Stimulated activated CD8-positive, alpha-beta memory T cell treated with anti-CD3 and anti-CD28 coated beads, Interleukin-4, amount 100 ng/mL, for 1 hour (primary cell): ENCODE results near the gene RBM4.
"Not testable (repeated sequence)": the region's sequence is repeated elsewhere in the genome, so short reads cannot be mapped to it uniquely, and the experiment has no call there.

Experiments used
- DNase-seq, 2 donors: peaks; one replicate each; pipeline ENCODE4 v3.0.0-alpha.2; 2020; ENCODE audit warnings: low read depth in 2 of 2, low spot score in 1 of 2

The RBM4 gene, protein sequence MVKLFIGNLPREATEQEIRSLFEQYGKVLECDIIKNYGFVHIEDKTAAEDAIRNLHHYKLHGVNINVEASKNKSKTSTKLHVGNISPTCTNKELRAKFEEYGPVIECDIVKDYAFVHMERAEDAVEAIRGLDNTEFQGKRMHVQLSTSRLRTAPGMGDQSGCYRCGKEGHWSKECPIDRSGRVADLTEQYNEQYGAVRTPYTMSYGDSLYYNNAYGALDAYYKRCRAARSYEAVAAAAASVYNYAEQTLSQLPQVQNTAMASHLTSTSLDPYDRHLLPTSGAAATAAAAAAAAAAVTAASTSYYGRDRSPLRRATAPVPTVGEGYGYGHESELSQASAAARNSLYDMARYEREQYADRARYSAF

DNA sequence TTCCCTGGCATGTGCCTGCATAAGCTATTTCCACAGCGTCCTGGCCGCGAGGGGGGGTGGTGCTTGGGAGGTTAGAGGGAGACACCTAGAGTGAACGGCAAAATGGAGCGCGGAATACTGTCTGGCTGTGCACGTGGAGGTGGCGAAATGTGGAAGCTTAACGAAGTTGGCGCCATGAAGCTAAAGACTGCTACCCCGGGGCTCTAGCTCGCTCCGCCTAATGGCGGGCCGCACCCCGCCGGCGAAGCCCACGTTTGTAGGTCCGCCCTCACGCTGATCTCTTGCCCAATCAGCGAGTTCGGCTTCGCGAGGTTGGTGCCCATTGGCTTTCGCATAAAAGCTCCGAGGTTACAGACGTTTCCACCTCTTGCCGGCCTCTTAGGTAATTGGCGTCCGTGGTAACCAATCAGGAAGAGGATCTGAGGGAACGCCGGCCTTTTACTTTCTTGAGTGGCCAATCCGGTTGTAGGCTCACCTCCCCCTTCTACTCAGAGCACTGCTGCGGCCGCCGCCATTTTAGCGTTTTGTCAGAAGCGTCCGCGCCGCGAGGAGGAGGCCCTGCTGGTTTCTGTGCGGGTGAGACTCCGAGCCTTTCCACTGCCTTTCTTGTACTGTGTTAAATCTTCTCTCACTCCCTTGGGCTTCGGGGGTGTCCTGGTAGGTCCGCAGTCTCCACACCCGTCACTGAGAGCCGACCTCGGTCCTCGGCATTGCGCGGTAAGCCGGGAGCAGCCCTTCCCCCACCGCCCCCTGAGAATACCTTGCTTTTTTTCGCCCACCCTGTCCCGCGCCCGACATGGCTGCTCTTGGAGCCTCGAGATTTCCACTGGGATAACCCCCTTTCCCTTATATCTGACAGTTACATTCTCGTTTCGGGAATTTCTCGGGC lies at the start of gene RBM4:
Gene RBM4, plus strand, starts transcription at position 527 of the 889 bp plus-strand sequence. CDS start 1,009 bp downstream, outside the sequence.
- peak; percentile 87 to 93 for DNase-seq

DNA sequence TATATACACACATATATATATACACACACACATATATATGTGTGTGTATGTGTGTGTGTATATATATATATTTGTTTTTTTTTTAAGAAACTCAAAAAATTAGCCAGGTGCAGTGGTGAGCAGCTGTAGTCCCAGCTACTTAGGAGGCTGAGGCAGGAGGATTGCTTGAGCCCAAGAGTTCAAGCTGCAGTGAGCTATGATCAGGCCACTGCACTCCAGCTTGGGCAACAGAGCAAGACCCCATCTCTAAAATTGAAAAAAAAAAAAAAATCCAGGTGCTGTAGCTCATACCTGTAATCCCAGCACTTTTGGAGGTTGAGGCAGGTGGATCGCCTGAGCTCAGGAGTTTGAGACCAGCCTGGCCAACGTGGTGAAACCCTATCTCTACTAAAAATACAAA lies 49.2 kb upstream of the RBM4 start:
- not testable (repeated sequence) for DNase-seq

DNA sequence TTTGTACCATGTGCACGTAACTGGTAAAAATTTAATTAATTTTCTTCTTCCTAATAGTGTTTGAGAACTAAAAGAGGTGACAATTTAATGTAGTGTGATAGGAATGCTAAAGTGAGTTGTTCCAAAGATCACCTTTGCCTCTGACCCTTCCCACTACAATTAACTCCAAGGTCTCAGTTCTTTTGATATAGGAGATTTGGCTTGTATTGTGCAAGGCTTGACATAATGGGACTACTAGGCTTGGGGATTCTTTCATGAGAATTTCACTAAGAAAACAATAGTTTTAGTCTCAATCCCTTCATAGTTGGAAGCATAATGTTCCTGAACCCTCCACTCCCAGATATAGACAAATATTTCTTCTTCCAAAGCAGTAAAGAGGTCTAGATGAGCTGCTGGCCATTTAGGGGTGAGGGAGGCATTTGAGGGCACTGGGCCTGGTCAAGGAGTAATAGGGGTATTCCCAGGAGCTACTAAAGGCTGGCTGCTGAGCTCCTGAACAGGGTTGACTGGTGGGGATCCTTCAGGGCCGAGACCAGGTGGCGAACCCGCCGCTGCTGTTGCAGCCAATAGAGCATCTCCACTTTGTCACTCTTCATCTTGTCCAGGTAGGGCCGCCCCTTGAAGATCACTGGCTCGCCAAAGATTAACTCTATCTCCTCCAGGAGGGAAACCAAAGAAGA lies 48.4 kb upstream of the RBM4 start:
- no peak for DNase-seq

DNA sequence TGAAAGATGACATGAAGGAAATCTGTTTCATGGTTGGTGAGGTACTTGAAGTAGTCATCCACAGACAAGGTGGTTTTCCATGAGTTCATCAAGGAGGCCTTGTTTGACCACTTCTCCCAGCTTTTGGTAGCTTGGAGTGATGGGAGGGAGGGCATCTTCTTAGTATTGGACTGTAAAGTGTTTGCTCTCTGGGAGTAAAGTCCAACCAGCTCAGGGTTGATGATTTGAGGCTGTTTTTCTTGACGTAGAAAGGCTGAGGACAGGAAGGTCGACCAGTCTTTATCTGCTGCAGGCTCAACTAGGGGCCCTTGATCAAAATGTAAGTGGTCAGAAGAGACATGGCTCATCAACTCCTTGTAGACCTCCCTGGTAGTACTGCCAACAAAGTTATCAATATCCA lies 47.3 kb upstream of the RBM4 start:
- no peak for DNase-seq

DNA sequence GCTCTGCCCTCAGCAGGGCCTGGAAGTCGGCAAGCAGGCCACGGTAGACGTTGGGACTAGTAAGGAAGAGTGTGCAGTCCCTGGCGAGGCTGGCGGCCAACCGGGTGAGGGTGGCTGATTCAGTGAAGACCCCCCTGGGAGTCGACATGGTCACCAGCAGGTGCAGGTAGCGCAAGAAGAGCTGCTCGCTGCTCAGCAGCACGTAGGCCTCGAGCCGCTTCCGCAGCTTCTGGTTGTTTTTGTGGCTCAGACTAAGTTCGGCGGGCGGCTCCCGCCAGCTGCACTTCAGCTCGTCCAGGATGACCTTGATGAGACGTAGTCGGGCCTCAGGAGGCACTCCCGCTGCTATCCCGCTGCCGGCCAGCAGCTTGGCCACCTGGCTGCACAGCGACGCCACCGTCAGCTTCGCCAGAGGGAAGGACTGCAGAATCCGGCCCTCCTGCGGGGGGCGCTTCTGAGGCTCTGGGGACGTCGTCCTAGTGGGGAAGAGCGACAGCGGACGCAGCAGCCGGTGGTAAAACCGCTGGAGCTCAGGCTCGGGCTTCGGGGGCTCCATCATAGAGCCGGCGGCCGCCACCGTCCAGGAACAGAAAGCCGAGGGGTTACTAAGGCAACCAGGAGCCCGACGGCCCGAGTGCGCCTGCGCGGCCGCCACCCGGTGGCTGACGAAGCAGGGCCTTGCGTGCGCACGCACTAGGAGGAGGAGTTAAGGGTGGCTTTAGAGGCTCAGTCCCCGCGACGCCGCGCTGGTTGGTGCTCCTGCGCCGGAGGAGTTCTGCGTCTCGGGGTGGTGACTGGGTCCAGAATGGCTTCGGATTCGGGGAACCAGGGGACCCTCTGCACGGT lies 45.8 kb upstream of the RBM4 start, which contains the start of the genes CCDC87 and CCS:
Gene CCDC87, minus strand, starts transcription at position 607 of the 846 bp plus-strand sequence. Its CDS starts 48 bp downstream, at position 559.
Gene CCS, plus strand, starts transcription at position 729 of the 846 bp plus-strand sequence. Its CDS starts 77 bp downstream, at position 806.
- DNase-seq, result peak; percentile 98 to 99

DNA sequence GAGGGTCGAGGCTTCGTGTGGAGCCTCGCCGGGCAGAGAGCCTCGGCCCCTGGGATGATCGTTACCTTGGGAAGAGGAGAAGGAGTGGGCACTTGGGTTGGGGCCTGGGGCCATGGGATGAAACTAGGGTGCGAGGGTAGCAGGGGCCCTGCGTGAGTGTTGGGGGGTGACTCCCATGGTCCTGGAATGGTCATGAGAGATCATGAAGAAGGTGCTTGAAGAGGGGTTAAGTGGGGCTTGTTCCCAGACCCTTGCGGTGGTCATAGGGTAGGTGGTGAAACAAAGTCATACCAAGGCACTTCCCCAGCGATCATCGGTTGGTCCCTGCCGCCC lies 45.2 kb upstream of the RBM4 start:
- DNase-seq, result no peak

DNA sequence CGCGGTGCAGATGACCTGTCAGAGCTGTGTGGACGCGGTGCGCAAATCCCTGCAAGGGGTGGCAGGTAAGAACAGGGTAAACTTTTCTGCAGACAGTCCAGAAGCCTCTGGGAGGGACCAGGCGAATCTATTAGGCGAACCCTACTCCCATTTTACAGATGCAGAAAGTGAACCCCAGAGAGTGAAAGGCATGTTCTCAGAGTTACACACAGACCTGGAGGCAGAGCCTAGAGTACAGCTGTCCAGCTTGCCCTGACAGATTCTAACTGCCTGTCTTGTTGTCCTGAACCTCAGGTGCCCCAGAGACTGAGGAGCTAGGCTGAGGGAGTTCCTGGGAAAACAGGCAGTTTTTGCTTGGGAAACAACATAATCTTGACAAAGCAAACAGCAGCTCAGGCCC lies 44.9 kb upstream of the RBM4 start:
- DNase-seq, result no peak

DNA sequence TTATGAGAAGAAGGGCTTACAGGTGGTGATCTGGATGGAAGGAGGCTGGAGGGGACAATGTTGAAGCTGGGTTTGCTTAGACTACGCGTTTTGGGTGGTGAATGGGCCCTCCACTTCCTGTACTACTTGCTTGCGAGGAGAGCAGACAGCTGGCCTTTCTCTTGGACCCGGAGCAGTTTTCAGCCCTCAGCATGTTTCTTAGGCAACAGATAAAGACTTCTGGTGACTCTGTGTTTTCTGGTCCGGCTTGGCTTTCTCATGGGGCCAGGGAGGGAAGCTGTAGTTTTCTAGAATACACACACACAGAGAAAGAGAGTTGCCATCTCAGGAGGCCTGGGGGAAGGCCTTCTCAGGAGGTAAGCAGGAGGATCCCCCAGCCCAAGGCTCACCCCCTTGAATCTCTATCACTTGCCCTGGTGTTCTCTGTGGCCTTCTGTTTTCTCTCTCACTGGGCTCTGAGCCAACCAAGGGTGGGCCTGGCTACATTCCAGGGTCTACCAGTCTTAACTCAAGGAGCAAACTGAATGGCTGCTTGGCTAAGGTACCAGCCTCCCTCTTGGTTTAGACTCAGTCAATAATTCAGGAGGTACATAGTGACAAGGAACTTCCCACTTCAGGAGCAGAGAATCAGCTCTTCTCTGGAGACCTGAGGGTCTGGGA lies 43.1 kb upstream of the RBM4 start:
- no peak for DNase-seq

DNA sequence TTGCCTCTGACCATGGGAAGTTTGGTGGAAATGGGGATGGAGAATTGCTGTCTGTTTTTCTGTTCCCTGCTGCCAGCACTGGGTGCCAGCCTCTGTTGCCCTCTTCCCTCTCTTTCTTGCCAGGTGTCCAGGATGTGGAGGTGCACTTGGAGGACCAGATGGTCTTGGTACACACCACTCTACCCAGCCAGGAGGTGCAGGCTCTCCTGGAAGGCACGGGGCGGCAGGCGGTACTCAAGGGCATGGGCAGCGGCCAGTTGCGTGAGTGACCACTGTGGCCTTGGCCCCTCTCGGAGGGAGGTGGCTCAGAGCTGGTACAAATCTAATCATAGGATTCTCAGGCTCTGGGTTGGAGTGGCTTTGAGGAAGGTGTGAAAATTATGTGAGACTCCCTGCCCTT lies 39.5 kb upstream of the RBM4 start:
- DNase-seq, result no peak

DNA sequence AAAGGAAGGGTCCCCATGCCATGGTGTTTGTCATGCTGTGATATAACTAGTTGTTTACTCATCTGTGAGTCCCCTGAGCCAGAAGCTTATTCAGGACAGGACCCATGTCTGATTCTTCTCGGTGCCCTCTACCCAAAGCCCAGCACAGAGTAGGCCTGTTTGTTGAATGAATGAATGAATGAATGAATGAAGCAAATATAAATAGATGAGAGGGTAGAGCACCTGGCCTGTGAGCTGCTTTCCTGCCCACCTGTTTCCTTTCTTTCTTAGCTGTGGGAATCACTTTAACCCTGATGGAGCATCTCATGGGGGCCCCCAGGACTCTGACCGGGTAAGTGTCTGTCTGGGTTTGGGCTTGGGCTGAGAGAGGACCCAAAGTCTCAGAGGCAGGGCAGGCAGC lies 38.3 kb upstream of the RBM4 start:
- DNase-seq, result no peak

DNA sequence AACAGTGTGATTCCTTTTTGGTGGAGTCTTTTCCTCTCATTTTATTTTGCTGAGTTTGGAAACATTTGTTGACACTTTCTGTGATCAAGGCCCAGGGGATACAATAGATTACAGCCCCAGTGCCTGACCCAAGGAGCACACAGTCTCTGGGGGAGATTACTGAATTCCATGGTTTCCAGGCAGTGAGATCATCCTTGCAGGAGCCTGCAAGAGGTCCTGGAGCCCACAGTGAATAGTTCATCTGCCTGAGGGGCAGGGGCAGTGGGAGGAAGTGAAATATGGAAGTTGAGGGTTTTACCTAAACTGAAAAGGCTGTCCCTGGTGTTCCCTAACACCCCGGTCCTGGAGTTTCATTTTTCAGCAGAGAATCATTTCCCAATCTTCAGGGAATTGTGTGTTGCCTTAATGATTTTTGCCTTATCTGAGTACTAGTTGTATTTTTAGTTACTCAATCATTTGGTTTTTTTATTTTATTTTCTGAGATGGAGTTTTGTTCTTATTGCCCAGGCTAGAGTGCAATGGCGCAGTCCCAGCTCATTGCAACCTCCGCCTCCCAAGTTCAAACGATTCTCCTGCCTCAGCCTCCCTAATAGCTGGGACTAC lies 37.8 kb upstream of the RBM4 start:
- no peak for DNase-seq

DNA sequence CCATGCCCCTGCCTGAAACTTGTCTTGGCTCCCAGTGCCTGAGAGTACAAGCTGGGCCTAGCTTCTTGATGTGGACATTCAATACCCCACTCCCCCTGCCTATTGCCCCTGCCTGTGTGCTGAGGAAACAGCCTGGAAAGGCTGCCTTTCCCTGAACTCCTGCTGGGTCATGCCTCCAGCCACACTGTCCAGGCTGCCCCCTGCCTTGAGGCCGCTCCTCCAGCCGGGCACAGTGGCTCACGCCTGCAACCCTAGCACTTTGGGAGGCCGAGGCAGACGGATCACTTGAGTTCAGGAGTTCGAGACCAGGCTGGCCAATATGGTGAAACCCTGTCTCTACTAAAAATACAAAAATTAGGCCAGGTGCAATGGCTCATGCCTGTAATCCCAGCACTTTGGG lies 35.4 kb upstream of the RBM4 start:
- no peak for DNase-seq

DNA sequence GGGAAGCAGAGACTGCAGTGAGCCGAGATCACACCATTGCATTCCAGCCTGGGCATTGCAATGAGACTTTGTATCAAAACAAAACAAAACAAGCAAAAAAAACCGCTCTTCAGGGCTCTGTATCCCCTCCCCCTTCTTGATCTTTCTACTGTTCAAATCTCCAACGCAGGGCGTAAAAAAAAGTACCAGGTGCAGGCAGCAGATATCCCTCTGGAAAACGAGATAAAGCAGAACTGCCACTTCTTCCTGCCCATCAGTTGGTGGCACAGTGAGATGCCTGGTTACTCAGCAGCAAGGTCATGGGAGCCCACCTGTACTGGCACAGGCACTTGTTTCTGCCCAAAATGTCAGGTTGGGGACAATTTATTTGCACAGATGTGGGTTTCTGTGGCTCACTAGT lies 34.3 kb upstream of the RBM4 start:
- DNase-seq, result no peak

DNA sequence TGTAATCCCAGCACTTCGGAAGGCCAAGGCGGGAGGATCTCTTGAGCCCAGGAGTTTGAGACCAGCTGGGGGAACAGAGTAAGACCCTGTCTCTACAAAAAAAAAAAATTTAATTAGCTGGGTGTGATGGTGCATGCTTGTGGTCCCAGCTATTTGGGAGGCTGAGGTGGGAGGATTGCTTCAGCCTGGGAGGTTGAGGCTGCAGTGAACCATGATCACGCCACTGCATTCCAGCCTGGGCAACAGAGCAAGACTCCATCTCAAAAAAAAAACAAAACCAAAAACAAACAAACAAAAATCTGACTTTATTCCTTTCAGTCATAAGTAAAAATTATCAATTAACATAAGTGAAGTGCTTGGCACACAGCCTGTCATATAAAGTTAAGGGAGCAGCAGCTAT lies 31.9 kb upstream of the RBM4 start:
- not testable (repeated sequence) for DNase-seq

DNA sequence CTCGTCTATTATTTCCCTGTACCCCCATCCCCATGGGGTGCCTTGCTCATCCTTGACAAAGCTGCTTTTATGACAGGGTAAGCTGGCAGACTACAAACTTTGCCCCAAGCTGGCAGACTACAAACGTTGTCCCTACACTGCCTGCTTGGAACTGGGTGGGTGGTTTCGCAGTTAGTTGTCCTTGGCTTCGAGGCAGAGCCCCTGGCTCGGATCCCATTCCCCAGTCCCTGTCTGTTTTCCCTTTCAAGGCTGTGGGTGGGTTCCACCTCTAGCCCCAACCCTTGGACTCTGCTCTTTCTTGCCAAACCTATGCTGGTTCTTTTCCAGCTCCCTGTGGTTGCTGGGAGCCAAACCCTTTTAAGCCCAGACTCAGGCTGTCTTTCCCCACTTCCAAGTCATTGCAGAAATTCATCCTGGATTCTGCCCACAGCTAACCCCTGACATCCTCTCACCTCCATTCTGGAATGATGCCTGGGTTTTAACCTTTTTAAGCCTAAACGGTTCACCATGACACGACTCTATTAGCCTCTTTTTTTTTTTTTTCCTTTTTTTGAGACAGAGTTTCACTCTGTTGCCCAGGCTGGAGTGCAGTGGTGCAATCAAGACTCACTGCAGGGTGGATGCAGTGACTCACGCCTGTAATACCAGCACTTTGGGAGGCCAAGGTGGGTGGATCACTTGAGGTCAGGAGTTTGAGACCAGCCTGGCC lies 31.2 kb upstream of the RBM4 start:
- no peak for DNase-seq

DNA sequence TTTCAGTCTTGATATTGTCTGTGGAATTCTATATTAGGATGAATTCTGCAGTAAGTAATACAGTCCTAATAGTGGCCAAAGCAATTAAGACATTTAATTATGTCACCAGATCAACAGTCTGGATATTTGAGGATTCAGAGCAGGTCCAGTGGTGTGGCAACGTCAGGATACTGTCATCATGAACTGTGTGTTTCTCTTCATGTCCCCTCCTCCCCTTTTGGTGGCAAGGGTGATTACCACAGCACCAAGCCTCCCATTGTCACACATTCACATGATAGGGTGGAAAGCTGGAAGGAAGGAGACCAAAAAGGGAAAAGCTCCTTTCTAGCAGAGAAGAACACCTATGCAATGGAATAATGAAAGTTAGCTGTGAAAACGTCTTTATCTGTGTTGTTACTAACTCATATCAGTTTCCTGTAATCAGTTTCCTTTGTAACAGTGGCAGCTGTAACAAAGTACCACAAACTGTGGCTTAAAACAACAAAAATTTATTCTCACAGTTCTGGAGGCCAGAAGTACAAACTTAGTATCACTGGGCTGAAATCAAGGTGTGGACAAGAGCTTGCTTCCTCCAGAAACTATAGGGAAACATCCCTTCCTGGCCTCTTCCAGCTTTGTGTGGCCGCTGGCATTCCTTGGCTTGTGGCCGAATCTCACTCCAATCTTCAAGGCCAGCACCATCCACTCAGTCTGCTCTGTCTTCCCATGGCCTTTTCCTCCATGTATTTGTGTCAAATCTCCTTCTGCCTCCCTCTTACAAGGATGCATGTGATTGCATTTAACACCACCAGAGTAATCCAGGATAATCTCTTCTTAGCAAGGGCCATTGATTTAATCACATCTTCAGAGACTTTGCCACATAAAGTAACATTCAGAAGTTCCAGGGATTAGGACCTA lies 28.5 kb upstream of the RBM4 start:
- DNase-seq, result no peak

DNA sequence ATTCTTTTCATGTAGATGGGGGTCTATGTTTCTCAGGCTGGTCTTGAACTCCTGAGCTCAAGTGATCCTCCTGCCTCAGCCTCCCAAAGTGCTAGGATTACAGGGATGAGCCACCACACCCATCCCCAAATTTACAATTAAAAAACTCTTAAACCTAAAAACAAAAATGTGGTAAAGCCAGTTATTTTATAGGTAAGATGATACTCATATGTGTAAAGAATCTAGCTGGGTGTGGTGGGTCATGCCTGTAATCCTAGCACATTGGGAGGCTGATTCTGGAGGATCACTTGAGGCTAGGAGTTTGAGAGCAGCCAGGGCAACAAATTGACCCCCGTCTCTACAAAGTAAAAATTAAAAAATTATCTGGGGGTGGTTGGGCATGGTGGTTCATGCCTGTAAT lies 26.0 kb upstream of the RBM4 start:
- DNase-seq, result no peak

DNA sequence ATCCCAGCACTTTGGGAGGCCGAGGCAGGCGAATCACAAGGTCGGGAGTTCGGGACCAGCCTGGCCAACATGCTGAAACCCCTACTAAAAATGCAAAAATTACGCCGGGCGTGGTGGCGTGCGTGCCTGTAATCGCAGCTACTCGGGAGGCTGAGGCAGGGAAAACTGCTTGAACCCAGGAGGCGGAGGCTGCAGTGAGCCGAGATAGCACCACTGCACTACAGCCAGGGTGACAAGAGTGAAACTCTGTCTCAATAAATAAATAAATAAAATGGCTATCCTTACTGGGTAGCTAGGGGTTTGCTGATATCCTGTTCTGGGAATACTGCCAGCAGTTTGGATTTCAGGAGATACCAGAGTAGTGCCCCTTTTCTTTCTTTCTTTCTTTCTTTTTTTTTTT lies 24.4 kb upstream of the RBM4 start:
- no peak for DNase-seq
